Tibial nerve (tissue), 4 donors: ENCODE results near the gene MTHFD1. TPM values are rescaled to one million over a fixed set of nuclear protein-coding genes. Genes with fewer than 3 reads are reported as not detected.
A peak's percentile ranks its signal among the peaks of the same experiment; 100 is the strongest.

Experiments used
- DNase-seq, 2 donors: peaks; one replicate each; pipeline ENCODE4 v3.0.0-alpha.2; 2019; ENCODE audit warnings: low spot score in 2 of 2
- H3K27ac ChIP-seq, 4 donors: fragments of 200-600 bp; sonication (generic) in 3 of 4; one replicate each; pipeline ENCODE4 v1.5.1; 2017 to 2019; ENCODE audit warnings: mild to moderate bottlenecking in 1 of 4
- H3K27me3 ChIP-seq, 2 donors: fragments of 200-600 bp; sonication (generic) in 1 of 2; one replicate each; pipeline versions ENCODE4 v1.5.1 to v1.6.0; 2017 to 2019
- H3K36me3 ChIP-seq, 3 donors: fragments of 200-600 bp; sonication (generic); one replicate each; pipeline ENCODE4 v1.5.1; 2018 to 2019
- H3K4me1 ChIP-seq, 4 donors: fragments of 200-600 bp; sonication (generic) in 3 of 4; one replicate each; pipeline ENCODE4 v1.5.1; 2017 to 2019
- H3K4me3 ChIP-seq, 4 donors: fragments of 200-600 bp; sonication (generic) in 3 of 4; one replicate each; pipeline ENCODE4 v1.5.1; 2017 to 2019; ENCODE audit warnings: mild to moderate bottlenecking in 1 of 4, moderate library complexity in 1 of 4
- H3K9me3 ChIP-seq, 4 donors: fragments of 200-600 bp; sonication (generic) in 3 of 4; one replicate each; pipeline ENCODE4 v1.5.1; 2017 to 2019
- CTCF ChIP-seq, 5 experiments: fragments of 200-600 bp in 3 of 5; fragments of 450-650 bp in 2 of 5; sonication (generic) in 3 of 5; IDR thresholded peaks; one replicate each; pipeline ENCODE4 v1.5.1; 2016 to 2019; ENCODE audit warnings: antibody characterized with exemption in 5 of 5, mild to moderate bottlenecking in 3 of 5, moderate library complexity in 2 of 5
- EP300 ChIP-seq, 2 donors: sonication (generic); formaldehyde crosslinking; IDR thresholded peaks; one replicate each; pipeline ENCODE4 v1.6.1; 2017; ENCODE audit warnings: antibody characterized with exemption in 2 of 2, mild to moderate bottlenecking in 1 of 2
- POLR2A ChIP-seq, 2 donors: fragments of 450-650 bp; IDR thresholded peaks; one replicate each; pipeline ENCODE4 v1.6.1; 2017; ENCODE audit warnings: antibody characterized with exemption in 2 of 2, mild to moderate bottlenecking in 2 of 2, moderate library complexity in 2 of 2
- WGBS, 2 donors: methylation state at CpG; one replicate each; pipeline ENCODE4 v1.1.5; 2018; 5-methylcytosine and 5-hydroxymethylcytosine counted together
- total RNA-seq, 4 donors: library from RNA; depleted of rRNA; stranded (reverse); fragments of >200 nt; gene quantifications; one replicate each; pipeline ENCODE4 v1.1.0, GENCODE V29; 2016

The MTHFD1 gene
- total RNA-seq, 4 donors from 2014 or later: 52.0 to 59.4 (median 56.7) TPM

- Histone ChIP-seq H3K27me3 (no peaks in the 10 kb centered on the region), H3K4me1 (peaks cover 0 to 72% (median 46%) of the 10 kb centered on the region in 4 donors), H3K9me3 (no peaks in the 10 kb centered on the region), H3K4me3 (peak within 1 kb of the TSS; percentile 64 to 99 (median 94)), H3K36me3 (no peaks in the 10 kb centered on the region), H3K27ac (peak within 1 kb of the TSS; percentile 96 to 100 (median 100))
- 0 to 1% methylated on average over 24 to 45 of the region's 63 CpGs for WGBS, 2 donors
- DNase-seq: peak; percentile 54 to 58
- TF ChIP-seq POLR2A (IDR thresholded peaks at IDR 0.05): peak; percentile 58
- peak in 1 of 2 donors; percentile 67 for TF ChIP-seq EP300 (IDR thresholded peaks at IDR 0.05)
- TF ChIP-seq CTCF (IDR thresholded peaks at IDR 0.05): peak in 1 of 5 experiments; percentile 3
Measured at GRCh38 chr14:64504310-64504896, 116.2 kb downstream of the MTHFD1 start, which contains the start of gene ZBTB1. TSS of gene ZBTB1 (plus strand) at chr14:64504770. CDS start at chr14:64521505, 16,735 bp downstream.

- Histone ChIP-seq H3K4me1 (peaks cover 0 to 70% (median 43%) of the 10 kb centered on the region in 4 donors), H3K27ac (peak overlapping the region; percentile 96 to 100 (median 100)), H3K9me3 (no peaks in the 10 kb centered on the region), H3K36me3 (no peaks in the 10 kb centered on the region), H3K27me3 (no peaks in the 10 kb centered on the region), H3K4me3 (peak overlapping the region; percentile 64 to 99 (median 94))
- peak; percentile 78 to 84 for DNase-seq
- TF ChIP-seq EP300 (IDR thresholded peaks at IDR 0.05): peak; percentile 34 to 80
- peak in 1 of 2 donors; percentile 42 for TF ChIP-seq POLR2A (IDR thresholded peaks at IDR 0.05)
- TF ChIP-seq CTCF (IDR thresholded peaks at IDR 0.05): peak in 1 of 5 experiments; percentile 6
- 0% methylated on average over 22 to 68 of the region's 68 CpGs for WGBS, 2 donors
Measured at GRCh38 chr14:64504897-64505794, 117.0 kb downstream of the MTHFD1 start.

- WGBS, 2 donors: 34 to 39% methylated on average over 3 of the region's 3 CpGs
- H3K4me3 ChIP-seq: peak overlapping the region in 3 of 4 donors; percentile 64 to 99 (median 93)
- H3K9me3 ChIP-seq: no peaks in the 10 kb centered on the region
- peak overlapping the region; percentile 96 to 100 (median 100) for H3K27ac ChIP-seq
- no peaks in the 10 kb centered on the region for H3K27me3 ChIP-seq
- DNase-seq: no peak
- no peaks in the 10 kb centered on the region for H3K36me3 ChIP-seq
- TF ChIP-seq EP300 (IDR thresholded peaks at IDR 0.05): no peak
- TF ChIP-seq POLR2A (IDR thresholded peaks at IDR 0.05): no peak
- TF ChIP-seq CTCF (IDR thresholded peaks at IDR 0.05): no peak
- H3K4me1 ChIP-seq: peaks cover 0 to 70% (median 36%) of the 10 kb centered on the region in 4 donors
Measured at GRCh38 chr14:64506721-64507120, 118.6 kb downstream of the MTHFD1 start.

- Histone ChIP-seq H3K4me1 (peaks cover 0 to 70% (median 31%) of the 10 kb centered on the region in 4 donors), H3K36me3 (no peaks in the 10 kb centered on the region), H3K4me3 (no peak overlapping the region), H3K27ac (peak overlapping the region in 2 of 4 donors; percentile 99 to 100), H3K9me3 (no peaks in the 10 kb centered on the region), H3K27me3 (no peaks in the 10 kb centered on the region)
- no peak for DNase-seq
- 72 to 73% methylated on average over 4 of the region's 4 CpGs for WGBS, 2 donors
- TF ChIP-seq CTCF (IDR thresholded peaks at IDR 0.05): no peak
Measured at GRCh38 chr14:64507376-64508156, 119.4 kb downstream of the MTHFD1 start.
